ENCODE measurements around the gene NUPR1.

NUPR1 gene

GRCh38 chr16:28538733-28539596 lies at the start of gene NUPR1:
TSS of gene NUPR1 (minus strand) at chr16:28538974. CDS start at chr16:28538907, 67 bp downstream.
- no peaks in the 10 kb centered on the region for H3K4me1 ChIP-seq (ENCODE audit: insufficient read depth, low read length, poor library complexity, severe bottlenecking)
- H3K9ac ChIP-seq (ENCODE audit: low read depth, low read length, poor library complexity, severe bottlenecking), result no peak within 1 kb of the TSS
- no peaks in the 10 kb centered on the region for H3K27me3 ChIP-seq (ENCODE audit: insufficient read depth, low read length, poor library complexity, severe bottlenecking)
- no peak within 1 kb of the TSS for H3K4me2 ChIP-seq (ENCODE audit: low read depth, low read length, poor library complexity, severe bottlenecking)
- no peaks in the 10 kb centered on the region for H3K79me2 ChIP-seq (ENCODE audit: insufficient read depth, low read length)
- H2AFZ ChIP-seq (ENCODE audit: low read length), result no peak within 1 kb of the TSS
- H3K9me3 ChIP-seq (ENCODE audit: insufficient read depth, low read depth, low read length), result no peaks in the 10 kb centered on the region
- no peaks in the 10 kb centered on the region for H3F3A ChIP-seq (ENCODE audit: low read depth)
- no peaks in the 10 kb centered on the region for H4K20me1 ChIP-seq (ENCODE audit: insufficient read depth, low read length, poor library complexity, severe bottlenecking)
- H3K9me2 ChIP-seq (replicated peaks; ENCODE audit: low read depth, low read length), result no peaks in the 10 kb centered on the region
- TF ChIP-seq EZH2phosphoT487 (IDR thresholded peaks at IDR 0.05; ENCODE audit: borderline replicate concordance) (no peak), CTCF (conservative IDR thresholded peaks at IDR 0.05; ENCODE audit: low read length) (no peak)
- H3K36me3 ChIP-seq (ENCODE audit: insufficient read depth, low read length), result no peaks in the 10 kb centered on the region
- no peak within 1 kb of the TSS for H3K4me3 ChIP-seq (ENCODE audit: low read length, poor library complexity, severe bottlenecking)

- no peak overlapping the region for H3K4me3 ChIP-seq (ENCODE audit: low read length, poor library complexity, severe bottlenecking)
- H3F3A ChIP-seq (ENCODE audit: low read depth), result no peaks in the 10 kb centered on the region
- no peak overlapping the region for H3K9ac ChIP-seq (ENCODE audit: low read depth, low read length, poor library complexity, severe bottlenecking)
- H3K36me3 ChIP-seq (ENCODE audit: insufficient read depth, low read length), result peaks cover 68% of the 10 kb centered on the region; the same call in 1 of the 2 replicates
- TF ChIP-seq EZH2phosphoT487 (IDR thresholded peaks at IDR 0.05; ENCODE audit: borderline replicate concordance) (no peak), CTCF (conservative IDR thresholded peaks at IDR 0.05; ENCODE audit: low read length) (no peak)
- H3K9me2 ChIP-seq (replicated peaks; ENCODE audit: low read depth, low read length), result no peaks in the 10 kb centered on the region
- H3K4me2 ChIP-seq (ENCODE audit: low read depth, low read length, poor library complexity, severe bottlenecking), result no peak overlapping the region
- H4K20me1 ChIP-seq (ENCODE audit: insufficient read depth, low read length, poor library complexity, severe bottlenecking), result no peaks in the 10 kb centered on the region
- no peaks in the 10 kb centered on the region for H3K79me2 ChIP-seq (ENCODE audit: insufficient read depth, low read length)
- no peaks in the 10 kb centered on the region for H3K27me3 ChIP-seq (ENCODE audit: insufficient read depth, low read length, poor library complexity, severe bottlenecking)
- no peak overlapping the region for H2AFZ ChIP-seq (ENCODE audit: low read length)
- H3K4me1 ChIP-seq (ENCODE audit: insufficient read depth, low read length, poor library complexity, severe bottlenecking), result no peaks in the 10 kb centered on the region
- H3K9me3 ChIP-seq (ENCODE audit: insufficient read depth, low read depth, low read length), result no peaks in the 10 kb centered on the region
Measured at GRCh38 chr16:28587386-28587785, 48.6 kb upstream of the NUPR1 start.

GRCh38 chr16:28586466-28586865 lies 47.7 kb upstream of the NUPR1 start:
- Histone ChIP-seq H3K9me3 (ENCODE audit: insufficient read depth, low read depth, low read length) (no peaks in the 10 kb centered on the region), H3K27me3 (ENCODE audit: insufficient read depth, low read length, poor library complexity, severe bottlenecking) (no peaks in the 10 kb centered on the region), H3F3A (ENCODE audit: low read depth) (no peaks in the 10 kb centered on the region), H2AFZ (ENCODE audit: low read length) (no peak overlapping the region), H3K4me2 (ENCODE audit: low read depth, low read length, poor library complexity, severe bottlenecking) (no peak overlapping the region), H3K9ac (ENCODE audit: low read depth, low read length, poor library complexity, severe bottlenecking) (no peak overlapping the region), H3K9me2 (replicated peaks; ENCODE audit: low read depth, low read length) (no peaks in the 10 kb centered on the region), H3K4me1 (ENCODE audit: insufficient read depth, low read length, poor library complexity, severe bottlenecking) (no peaks in the 10 kb centered on the region), H3K79me2 (ENCODE audit: insufficient read depth, low read length) (no peaks in the 10 kb centered on the region), H3K36me3 (ENCODE audit: insufficient read depth, low read length) (peaks cover 68% of the 10 kb centered on the region; the same call in 1 of the 2 replicates), H4K20me1 (ENCODE audit: insufficient read depth, low read length, poor library complexity, severe bottlenecking) (no peaks in the 10 kb centered on the region), H3K4me3 (ENCODE audit: low read length, poor library complexity, severe bottlenecking) (no peak overlapping the region)
- TF ChIP-seq CTCF (conservative IDR thresholded peaks at IDR 0.05; ENCODE audit: low read length), result no peak
- TF ChIP-seq EZH2phosphoT487 (IDR thresholded peaks at IDR 0.05; ENCODE audit: borderline replicate concordance), result no peak

All from Loucy (cell line).